SK-N-SH treated with all-trans-retinoic acid at 6 μM for 48 hours (cell line): ENCODE results near the gene USH2A.

Experiments used
- ATAC-seq: fragments of 200-7000 bp; cut with Tn5 transposase; 3 replicates; pipeline ENCODE4 v1.9.1; 2020; ENCODE audit warnings: mild to moderate bottlenecking, moderate library complexity
- ARNTL ChIP-seq: fragments of 450-650 bp; formaldehyde crosslinking; IDR thresholded peaks from 2 replicates; pipeline ENCODE4 v1.5.0; 2020; ENCODE audit warnings: low read depth, mild to moderate bottlenecking, moderate library complexity, borderline replicate concordance
- BACH2 ChIP-seq: fragments of 250-450 bp; sonication (Bioruptor Pico); IDR thresholded peaks from 2 replicates; pipeline ENCODE4 v1.9.0; 2021; ENCODE audit warnings: mild to moderate bottlenecking, borderline replicate concordance
- CSDC2 ChIP-seq: fragments of 250-450 bp; sonication (Bioruptor Pico); IDR thresholded peaks from 2 replicates; pipeline ENCODE4 v1.5.0; 2020; ENCODE audit warnings: mild to moderate bottlenecking, moderate library complexity
- GLIS3 ChIP-seq: fragments of 250-450 bp; sonication (Bioruptor Pico); IDR thresholded peaks from 2 replicates; pipeline ENCODE4 v1.5.0; 2020; ENCODE audit warnings: mild to moderate bottlenecking, moderate library complexity
- ISL1 ChIP-seq: fragments of 250-450 bp; sonication (Bioruptor Pico); IDR thresholded peaks from 2 replicates; pipeline ENCODE4 v2.1.2; 2022; ENCODE audit warnings: mild to moderate bottlenecking, moderate library complexity
- PPARA ChIP-seq: fragments of 250-450 bp; sonication (Bioruptor Pico); IDR thresholded peaks from 2 replicates; pipeline ENCODE4 v1.5.0; 2020; ENCODE audit warnings: mild to moderate bottlenecking, borderline replicate concordance
- RARB ChIP-seq: fragments of 250-450 bp; sonication (Bioruptor Pico); IDR thresholded peaks from 2 replicates; pipeline ENCODE4 v1.8.0; 2021; ENCODE audit warnings: mild to moderate bottlenecking, moderate library complexity
- SNAI2 ChIP-seq: fragments of 250-450 bp; sonication (Bioruptor Pico); IDR thresholded peaks from 2 replicates; pipeline ENCODE4 v1.5.0; 2020; ENCODE audit warnings: mild to moderate bottlenecking, moderate library complexity
- TCF4 ChIP-seq: fragments of 250-450 bp; sonication (Bioruptor Pico); IDR thresholded peaks from 2 replicates; pipeline ENCODE4 v1.8.0; 2021; ENCODE audit warnings: mild to moderate bottlenecking, moderate library complexity, borderline replicate concordance
- TOX ChIP-seq: fragments of 250-450 bp; sonication (Bioruptor Pico); IDR thresholded peaks from 2 replicates; pipeline ENCODE4 v1.8.0; 2021; ENCODE audit warnings: mild to moderate bottlenecking, moderate library complexity, borderline replicate concordance
- ZC3H10 ChIP-seq: fragments of 250-450 bp; sonication (Bioruptor Pico); IDR thresholded peaks from 2 replicates; pipeline ENCODE4 v1.5.1; 2021; ENCODE audit warnings: mild to moderate bottlenecking, moderate library complexity
- ZFP3 ChIP-seq: fragments of 250-450 bp; sonication (Bioruptor Pico); IDR thresholded peaks from 2 replicates; pipeline ENCODE4 v1.5.0; 2020; ENCODE audit warnings: mild to moderate bottlenecking, moderate library complexity
- ZFP30 ChIP-seq: fragments of 450-650 bp; formaldehyde crosslinking; IDR thresholded peaks from 2 replicates; pipeline ENCODE4 v1.5.0; 2022; ENCODE audit warnings: mild to moderate bottlenecking, moderate library complexity
- ZNF565 ChIP-seq: fragments of 450-650 bp; formaldehyde crosslinking; conservative IDR thresholded peaks from 2 replicates; pipeline ENCODE4 v1.5.0; 2020; ENCODE audit warnings: low read depth, mild to moderate bottlenecking, moderate library complexity
- ZNF70 ChIP-seq: fragments of 450-650 bp; formaldehyde crosslinking; IDR thresholded peaks from 2 replicates; pipeline ENCODE4 v1.5.0; 2020; ENCODE audit warnings: mild to moderate bottlenecking, moderate library complexity
- ZNF8 ChIP-seq: fragments of 450-650 bp; formaldehyde crosslinking; IDR thresholded peaks from 2 replicates; pipeline ENCODE4 v1.5.0; 2020; ENCODE audit warnings: mild to moderate bottlenecking, moderate library complexity
- TF ChIP-seq, protein P1 (sequence below): fragments of 250-450 bp; sonication (Bioruptor Pico); IDR thresholded peaks from 2 replicates; pipeline ENCODE4 v1.8.0; 2021; ENCODE audit warnings: low read depth, mild to moderate bottlenecking, moderate library complexity, borderline replicate concordance
- TF ChIP-seq, protein P2 (sequence below): fragments of 250-450 bp; sonication (Bioruptor Pico); IDR thresholded peaks from 2 replicates; pipeline ENCODE4 v1.5.0; 2020; ENCODE audit warnings: mild to moderate bottlenecking, moderate library complexity
- TF ChIP-seq, protein P3 (sequence below): fragments of 250-450 bp; sonication (Bioruptor Pico); IDR thresholded peaks from 2 replicates; pipeline ENCODE4 v1.8.0; 2020; ENCODE audit warnings: mild to moderate bottlenecking, moderate library complexity, borderline replicate concordance
- TF ChIP-seq, protein P4 (sequence below): fragments of 250-450 bp; sonication (Bioruptor Pico); IDR thresholded peaks from 2 replicates; pipeline ENCODE4 v1.5.1; 2020; ENCODE audit warnings: low read depth, mild to moderate bottlenecking, moderate library complexity

The USH2A gene

DNA sequence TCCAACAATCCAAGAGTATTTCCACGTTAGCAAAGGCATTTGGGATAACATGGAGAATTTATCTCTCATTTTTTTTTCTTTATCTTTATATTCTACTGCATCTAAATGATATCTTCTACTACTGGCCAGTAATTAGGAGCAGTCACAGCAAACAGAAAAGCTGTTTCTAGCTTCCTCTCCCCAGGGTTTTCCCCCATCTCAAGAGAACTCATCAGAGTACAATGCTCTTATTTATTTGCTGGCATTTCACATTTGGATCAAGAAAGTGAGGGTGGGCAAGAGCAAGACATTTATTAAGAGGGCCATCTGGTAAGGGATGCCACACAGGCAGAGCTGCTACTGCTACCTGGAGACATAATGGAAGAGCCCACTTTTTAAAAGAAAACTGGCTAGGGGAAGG lies 368.2 kb downstream of the USH2A start:
- no peak for ATAC-seq
- TF ChIP-seq ZNF565 (CRISPR knock-in tag) (no peak), ZNF70 (no peak)
- TF ChIP-seq, all 23 proteins: peak for 0

DNA sequence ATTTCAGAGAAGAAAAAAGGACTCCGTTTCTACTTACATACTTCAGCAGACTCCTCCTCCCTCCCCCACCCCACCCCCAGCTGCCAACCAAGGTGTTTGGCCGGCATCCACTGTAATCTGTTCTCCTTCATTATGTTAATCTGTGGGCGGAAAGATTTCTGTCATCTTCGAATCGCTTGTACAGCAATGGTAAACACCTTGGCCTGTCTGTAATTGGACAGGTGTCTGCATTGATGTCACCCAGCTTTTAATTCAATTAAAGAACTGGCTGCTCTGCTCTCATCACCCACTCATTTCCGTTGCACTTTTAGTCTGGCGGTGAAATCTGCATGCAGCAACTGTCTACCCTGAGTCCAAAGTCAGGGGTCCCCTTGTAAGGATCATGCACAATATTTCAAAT lies 368.6 kb downstream of the USH2A start:
- TF ChIP-seq ISL1 (CRISPR knock-in tag) (no peak), GLIS3 (no peak), TOX (no peak), TCF4 (CRISPR knock-in tag) (no peak), SNAI2 (CRISPR knock-in tag) (no peak), ZNF8 (CRISPR knock-in tag) (no peak), RARB (CRISPR knock-in tag) (no peak), BACH2 (no peak), ZC3H10 (CRISPR knock-in tag) (no peak), ARNTL (CRISPR knock-in tag) (no peak), ZFP3 (CRISPR knock-in tag) (no peak), CSDC2 (CRISPR knock-in tag) (no peak)
- TF ChIP-seq, protein P1, sequence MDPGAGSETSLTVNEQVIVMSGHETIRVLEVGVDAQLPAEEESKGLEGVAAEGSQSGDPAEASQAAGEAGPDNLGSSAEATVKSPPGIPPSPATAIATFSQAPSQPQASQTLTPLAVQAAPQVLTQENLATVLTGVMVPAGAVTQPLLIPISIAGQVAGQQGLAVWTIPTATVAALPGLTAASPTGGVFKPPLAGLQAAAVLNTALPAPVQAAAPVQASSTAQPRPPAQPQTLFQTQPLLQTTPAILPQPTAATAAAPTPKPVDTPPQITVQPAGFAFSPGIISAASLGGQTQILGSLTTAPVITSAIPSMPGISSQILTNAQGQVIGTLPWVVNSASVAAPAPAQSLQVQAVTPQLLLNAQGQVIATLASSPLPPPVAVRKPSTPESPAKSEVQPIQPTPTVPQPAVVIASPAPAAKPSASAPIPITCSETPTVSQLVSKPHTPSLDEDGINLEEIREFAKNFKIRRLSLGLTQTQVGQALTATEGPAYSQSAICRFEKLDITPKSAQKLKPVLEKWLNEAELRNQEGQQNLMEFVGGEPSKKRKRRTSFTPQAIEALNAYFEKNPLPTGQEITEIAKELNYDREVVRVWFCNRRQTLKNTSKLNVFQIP (CRISPR knock-in tag) = no peak
- TF ChIP-seq, protein P2, sequence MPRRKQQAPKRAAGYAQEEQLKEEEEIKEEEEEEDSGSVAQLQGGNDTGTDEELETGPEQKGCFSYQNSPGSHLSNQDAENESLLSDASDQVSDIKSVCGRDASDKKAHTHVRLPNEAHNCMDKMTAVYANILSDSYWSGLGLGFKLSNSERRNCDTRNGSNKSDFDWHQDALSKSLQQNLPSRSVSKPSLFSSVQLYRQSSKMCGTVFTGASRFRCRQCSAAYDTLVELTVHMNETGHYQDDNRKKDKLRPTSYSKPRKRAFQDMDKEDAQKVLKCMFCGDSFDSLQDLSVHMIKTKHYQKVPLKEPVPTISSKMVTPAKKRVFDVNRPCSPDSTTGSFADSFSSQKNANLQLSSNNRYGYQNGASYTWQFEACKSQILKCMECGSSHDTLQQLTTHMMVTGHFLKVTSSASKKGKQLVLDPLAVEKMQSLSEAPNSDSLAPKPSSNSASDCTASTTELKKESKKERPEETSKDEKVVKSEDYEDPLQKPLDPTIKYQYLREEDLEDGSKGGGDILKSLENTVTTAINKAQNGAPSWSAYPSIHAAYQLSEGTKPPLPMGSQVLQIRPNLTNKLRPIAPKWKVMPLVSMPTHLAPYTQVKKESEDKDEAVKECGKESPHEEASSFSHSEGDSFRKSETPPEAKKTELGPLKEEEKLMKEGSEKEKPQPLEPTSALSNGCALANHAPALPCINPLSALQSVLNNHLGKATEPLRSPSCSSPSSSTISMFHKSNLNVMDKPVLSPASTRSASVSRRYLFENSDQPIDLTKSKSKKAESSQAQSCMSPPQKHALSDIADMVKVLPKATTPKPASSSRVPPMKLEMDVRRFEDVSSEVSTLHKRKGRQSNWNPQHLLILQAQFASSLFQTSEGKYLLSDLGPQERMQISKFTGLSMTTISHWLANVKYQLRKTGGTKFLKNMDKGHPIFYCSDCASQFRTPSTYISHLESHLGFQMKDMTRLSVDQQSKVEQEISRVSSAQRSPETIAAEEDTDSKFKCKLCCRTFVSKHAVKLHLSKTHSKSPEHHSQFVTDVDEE (CRISPR knock-in tag) = no peak
- TF ChIP-seq, protein P3, sequence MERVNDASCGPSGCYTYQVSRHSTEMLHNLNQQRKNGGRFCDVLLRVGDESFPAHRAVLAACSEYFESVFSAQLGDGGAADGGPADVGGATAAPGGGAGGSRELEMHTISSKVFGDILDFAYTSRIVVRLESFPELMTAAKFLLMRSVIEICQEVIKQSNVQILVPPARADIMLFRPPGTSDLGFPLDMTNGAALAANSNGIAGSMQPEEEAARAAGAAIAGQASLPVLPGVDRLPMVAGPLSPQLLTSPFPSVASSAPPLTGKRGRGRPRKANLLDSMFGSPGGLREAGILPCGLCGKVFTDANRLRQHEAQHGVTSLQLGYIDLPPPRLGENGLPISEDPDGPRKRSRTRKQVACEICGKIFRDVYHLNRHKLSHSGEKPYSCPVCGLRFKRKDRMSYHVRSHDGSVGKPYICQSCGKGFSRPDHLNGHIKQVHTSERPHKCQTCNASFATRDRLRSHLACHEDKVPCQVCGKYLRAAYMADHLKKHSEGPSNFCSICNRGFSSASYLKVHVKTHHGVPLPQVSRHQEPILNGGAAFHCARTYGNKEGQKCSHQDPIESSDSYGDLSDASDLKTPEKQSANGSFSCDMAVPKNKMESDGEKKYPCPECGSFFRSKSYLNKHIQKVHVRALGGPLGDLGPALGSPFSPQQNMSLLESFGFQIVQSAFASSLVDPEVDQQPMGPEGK (CRISPR knock-in tag) = no peak
- TF ChIP-seq, protein P4, sequence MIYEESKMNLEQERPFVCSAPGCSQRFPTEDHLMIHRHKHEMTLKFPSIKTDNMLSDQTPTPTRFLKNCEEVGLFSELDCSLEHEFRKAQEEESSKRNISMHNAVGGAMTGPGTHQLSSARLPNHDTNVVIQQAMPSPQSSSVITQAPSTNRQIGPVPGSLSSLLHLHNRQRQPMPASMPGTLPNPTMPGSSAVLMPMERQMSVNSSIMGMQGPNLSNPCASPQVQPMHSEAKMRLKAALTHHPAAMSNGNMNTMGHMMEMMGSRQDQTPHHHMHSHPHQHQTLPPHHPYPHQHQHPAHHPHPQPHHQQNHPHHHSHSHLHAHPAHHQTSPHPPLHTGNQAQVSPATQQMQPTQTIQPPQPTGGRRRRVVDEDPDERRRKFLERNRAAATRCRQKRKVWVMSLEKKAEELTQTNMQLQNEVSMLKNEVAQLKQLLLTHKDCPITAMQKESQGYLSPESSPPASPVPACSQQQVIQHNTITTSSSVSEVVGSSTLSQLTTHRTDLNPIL (CRISPR knock-in tag) = no peak
- no peak for ATAC-seq

DNA sequence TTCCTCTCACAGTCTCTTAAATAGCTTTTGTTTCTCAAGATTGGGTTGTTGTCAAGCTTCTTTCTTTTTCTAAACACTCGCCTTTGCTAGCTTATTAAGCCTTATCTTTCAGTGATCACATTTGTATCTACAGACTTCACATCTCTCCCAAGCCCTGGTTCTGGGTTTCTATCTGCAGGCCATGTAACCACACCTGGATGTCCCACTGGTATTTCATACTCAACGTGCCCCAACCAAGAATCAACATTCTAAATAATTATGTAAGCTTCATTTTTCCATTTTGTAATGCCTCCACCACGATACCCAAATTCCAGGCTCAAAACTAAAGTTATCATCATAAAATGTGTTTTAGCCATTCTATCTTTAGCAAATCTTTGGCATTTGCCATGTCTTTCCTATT lies 372.2 kb downstream of the USH2A start:
- ATAC-seq = no peak
- no peak for TF ChIP-seq ZC3H10 (CRISPR knock-in tag)
- TF ChIP-seq ZFP30 (CRISPR knock-in tag) = no peak
- no peak for TF ChIP-seq ZNF70
- TF ChIP-seq, protein P1 (CRISPR knock-in tag) = no peak
- no peak for TF ChIP-seq TOX
- no peak for TF ChIP-seq PPARA (CRISPR knock-in tag)
- TF ChIP-seq GLIS3 = no peak
- TF ChIP-seq ZFP3 (CRISPR knock-in tag) = no peak
- no peak for TF ChIP-seq ZNF8 (CRISPR knock-in tag)
